Common myeloid progenitor, CD34-positive (primary cell): ENCODE results near the gene RAP1GAP2.

Experiments
- CTCF ChIA-PET: fragments of 350-600 bp; sonication (Branson Sonifier 250); formaldehyde crosslinking; loops from one replicate; lab custom pipeline; 2021; ENCODE audit warnings: antibody characterized with exemption; lab: Charles Lee
- POLR2A ChIA-PET: fragments of 350-600 bp; sonication (Branson Sonifier 250); formaldehyde crosslinking; loops from one replicate; lab custom pipeline; 2021; ENCODE audit warnings: antibody characterized with exemption; lab: Charles Lee
- DNase-seq, 3 donors: peaks; one replicate each; pipeline versions ENCODE4 v3.0.0 to v3.0.0-alpha.2; 2013
- H3K27ac ChIP-seq, 2 experiments: 1 replicate in 1 of 2; 2 replicates in 1 of 2; pipeline ENCODE4 v1.7.0; 2013; ENCODE audit warnings: inconsistent platforms in 2 of 2, low read length in 2 of 2, mild to moderate bottlenecking in 2 of 2, low read depth in 1 of 2, moderate library complexity in 1 of 2; ENCODE audit not compliant: severe bottlenecking in 2 of 2, insufficient read depth in 1 of 2, poor library complexity in 1 of 2
- H3K27me3 ChIP-seq, 5 experiments: replicated peaks in 2 of 5; 1 replicate in 3 of 5; 2 replicates in 2 of 5; pipeline versions ENCODE4 v1.6.1 to v1.7.0; 2013; ENCODE audit warnings: low read length in 4 of 5, mild to moderate bottlenecking in 2 of 5, moderate library complexity in 2 of 5, inconsistent platforms in 1 of 5; ENCODE audit not compliant: insufficient read depth in 5 of 5, control insufficient read depth in 4 of 5
- H3K36me3 ChIP-seq, 4 experiments: 1 replicate in 2 of 4; 2 replicates in 2 of 4; pipeline versions ENCODE4 v1.6.1 to v1.7.0; 2013; ENCODE audit warnings: low read length in 3 of 4, control low read depth in 1 of 4, mild to moderate bottlenecking in 1 of 4; ENCODE audit not compliant: control insufficient read depth in 4 of 4, insufficient read depth in 4 of 4
- H3K4me1 ChIP-seq, 4 experiments: 1 replicate in 3 of 4; 2 replicates in 1 of 4; pipeline versions ENCODE4 v1.6.1 to v1.7.1; 2013; ENCODE audit warnings: low read length in 3 of 4, mild to moderate bottlenecking in 3 of 4, control low read depth in 1 of 4, inconsistent platforms in 1 of 4, moderate library complexity in 1 of 4; ENCODE audit not compliant: control insufficient read depth in 4 of 4, insufficient read depth in 4 of 4; ENCODE audit errors: control extremely low read depth in 1 of 4
- H3K4me3 ChIP-seq, 7 experiments: 1 replicate in 4 of 7; 2 replicates in 3 of 7; pipeline versions ENCODE4 v1.5.1 to v1.7.0; 2013; ENCODE audit warnings: mild to moderate bottlenecking in 7 of 7, low read length in 6 of 7, moderate library complexity in 6 of 7, inconsistent platforms in 2 of 7, low read depth in 2 of 7, control low read depth in 1 of 7; ENCODE audit not compliant: insufficient read depth in 4 of 7, control insufficient read depth in 1 of 7; ENCODE audit errors: extremely low read depth in 1 of 7
- H3K9me3 ChIP-seq, 5 experiments: 1 replicate in 4 of 5; 2 replicates in 1 of 5; pipeline versions ENCODE4 v1.6.1 to v1.7.1; 2013; ENCODE audit warnings: low read length in 4 of 5, mild to moderate bottlenecking in 2 of 5, inconsistent platforms in 1 of 5, low read depth in 1 of 5, moderate library complexity in 1 of 5; ENCODE audit not compliant: control insufficient read depth in 4 of 5, insufficient read depth in 2 of 5; ENCODE audit errors: control extremely low read depth in 1 of 5
- WGBS: methylation state at CpG from one replicate; pipeline ENCODE4 v1.1.5; 2013; ENCODE audit not compliant: insufficient coverage; 5-methylcytosine and 5-hydroxymethylcytosine counted together

The RAP1GAP2 gene

GRCh38 chr17:3008336-3009288 is 212.4 kb downstream of the RAP1GAP2 start:
- CTCF ChIA-PET = interaction anchor here (1.0 to 4.7 kb wide), 7 partner anchors 16 to 284 kb away, joined by 3 to 32 read pairs (median 4); no protein-coding TSS in a partner anchor
- no peak for DNase-seq
- H3K4me1 ChIP-seq = peaks cover 0 to 22% (median 20%) of the 10 kb centered on the region in 4 experiments
- H3K9me3 ChIP-seq = no peaks in the 10 kb centered on the region
- WGBS = over 99% methylated on average over 20 of the region's 25 CpGs
- peaks cover 3 to 49% (median 22%) of the 10 kb centered on the region in 4 experiments for H3K36me3 ChIP-seq
- H3K27ac ChIP-seq = no peak overlapping the region
- no peak overlapping the region for H3K4me3 ChIP-seq
- POLR2A ChIA-PET = no interaction called here
- H3K27me3 ChIP-seq = no peaks in the 10 kb centered on the region

GRCh38 chr17:3009411-3009920 is 213.2 kb downstream of the RAP1GAP2 start:
- Histone ChIP-seq H3K27me3 (no peaks in the 10 kb centered on the region), H3K36me3 (peaks cover 3 to 53% (median 27%) of the 10 kb centered on the region in 4 experiments), H3K4me3 (no peak overlapping the region), H3K9me3 (no peaks in the 10 kb centered on the region), H3K27ac (no peak overlapping the region), H3K4me1 (peaks cover 0 to 14% (median 11%) of the 10 kb centered on the region in 4 experiments)
- DNase-seq = no peak
- ChIA-PET POLR2A (no interaction called here), CTCF (interaction anchor here (0.7 to 4.7 kb wide), 5 partner anchors 83 to 593 kb away, joined by 3 to 32 read pairs (median 3); no protein-coding TSS in a partner anchor)
- WGBS = 83% methylated on average over 12 of the region's 14 CpGs

GRCh38 chr17:3011891-3012290 is 215.7 kb downstream of the RAP1GAP2 start:
- peaks cover 3 to 50% (median 37%) of the 10 kb centered on the region in 4 experiments for H3K36me3 ChIP-seq
- POLR2A ChIA-PET = no interaction called here
- no peaks in the 10 kb centered on the region for H3K9me3 ChIP-seq
- DNase-seq = no peak
- 96% methylated on average over 7 of the region's 7 CpGs for WGBS
- H3K4me1 ChIP-seq = no peaks in the 10 kb centered on the region
- H3K27me3 ChIP-seq = no peaks in the 10 kb centered on the region
- no peak overlapping the region for H3K4me3 ChIP-seq
- CTCF ChIA-PET = interaction anchor here (0.9 to 4.0 kb wide), 11 partner anchors 17 to 630 kb away, joined by 3 to 41 read pairs (median 4); no protein-coding TSS in a partner anchor
- no peak overlapping the region for H3K27ac ChIP-seq

GRCh38 chr17:3012926-3013581 is 216.8 kb downstream of the RAP1GAP2 start:
- Histone ChIP-seq H3K36me3 (peaks cover 3 to 49% (median 42%) of the 10 kb centered on the region in 4 experiments), H3K27ac (no peak overlapping the region), H3K4me3 (no peak overlapping the region), H3K9me3 (no peaks in the 10 kb centered on the region), H3K4me1 (no peaks in the 10 kb centered on the region), H3K27me3 (no peaks in the 10 kb centered on the region)
- 77% methylated on average over 17 of the region's 21 CpGs for WGBS
- ChIA-PET POLR2A (no interaction called here), CTCF (interaction anchor here (0.6 to 4.0 kb wide), 29 partner anchors 8 to 631 kb away, joined by 3 to 41 read pairs (median 4); no protein-coding TSS in a partner anchor)
- DNase-seq = peak; percentile 55 to 73 (median 67)

GRCh38 chr17:3015890-3016289 is 219.7 kb downstream of the RAP1GAP2 start:
- Histone ChIP-seq H3K4me1 (no peaks in the 10 kb centered on the region), H3K27ac (no peak overlapping the region), H3K9me3 (peaks cover 0 to 2% (median 0%) of the 10 kb centered on the region in 5 experiments), H3K4me3 (no peak overlapping the region), H3K36me3 (peaks cover 2 to 53% (median 46%) of the 10 kb centered on the region in 4 experiments), H3K27me3 (no peaks in the 10 kb centered on the region)
- WGBS = 98% methylated on average over 5 of the region's 7 CpGs
- ChIA-PET POLR2A (no interaction called here), CTCF (interaction anchor here (0.7 to 1.8 kb wide), 6 partner anchors 8 to 189 kb away, joined by 3 to 7 read pairs (median 4); no protein-coding TSS in a partner anchor)
- DNase-seq = no peak

- WGBS = over 99% methylated on average over 13 of the region's 15 CpGs
- Histone ChIP-seq H3K9me3 (peaks cover 0 to 14% (median 6%) of the 10 kb centered on the region in 5 experiments), H3K4me1 (no peaks in the 10 kb centered on the region), H3K4me3 (no peak overlapping the region), H3K27me3 (no peaks in the 10 kb centered on the region), H3K27ac (no peak overlapping the region), H3K36me3 (peaks cover 8 to 64% (median 51%) of the 10 kb centered on the region in 4 experiments)
- CTCF ChIA-PET = interaction anchor here (0.8 kb wide), 1 partner anchor 203 kb away, joined by 3 read pairs; no protein-coding TSS in a partner anchor
- POLR2A ChIA-PET = no interaction called here
- DNase-seq = no peak
These were observed 221.7 kb downstream of the RAP1GAP2 start for GRCh38 chr17:3017936-3018335.
